ENCODE results near the gene MEGF6. TPM values are rescaled to one million over a fixed set of nuclear protein-coding genes. Genes with fewer than 3 reads are reported as not detected.

Gene MEGF6
- total and polyA plus RNA-seq, 2 donors (not counting 1 experiment from before 2014, with no cell fraction given), result 43.2 to 77.3 TPM

GRCh38 chr1:3569436-3569835 lies 41.9 kb downstream of the MEGF6 start:
- H4K20me1 ChIP-seq (ENCODE audit: control insufficient read depth, insufficient read depth, low read length, poor library complexity, severe bottlenecking), result no peaks in the 10 kb centered on the region
- no peaks in the 10 kb centered on the region for H3K27me3 ChIP-seq (replicated peaks in 1 of 4; ENCODE audit: control extremely low read depth in 1 of 4, control insufficient read depth in 3 of 4, insufficient read depth in 4 of 4, low read length in 3 of 4)
- ATAC-seq (ENCODE audit: low read depth) (no peak), DNase-seq (no peak)
- CTCF ChIA-PET, result interaction anchor here (0.8 kb wide), 1 partner anchor 10 kb away, joined by 3 read pairs; no protein-coding TSS in a partner anchor
- H3K27ac ChIP-seq (ENCODE audit: low read length in 2 of 2), result no peak overlapping the region
- no peaks in the 10 kb centered on the region for H3K79me2 ChIP-seq (ENCODE audit: control insufficient read depth, insufficient read depth, low read length)
- no peaks in the 10 kb centered on the region for H3K36me3 ChIP-seq (replicated peaks in 1 of 2; ENCODE audit: control extremely low read depth in 1 of 2, control insufficient read depth in 1 of 2, extremely low read depth in 1 of 2, insufficient read depth in 2 of 2, low read length in 1 of 2)
- Mint-ChIP-seq H3K4me1 (no peaks in the 10 kb centered on the region), H3K27me3 (no peaks in the 10 kb centered on the region), H3K4me3 (no peak overlapping the region), H3K9me3 (ENCODE audit: insufficient read depth) (no peaks in the 10 kb centered on the region), H3K27ac (no peak overlapping the region)
- H3K9me3 ChIP-seq (ENCODE audit: control extremely low read depth in 1 of 3, control insufficient read depth in 2 of 3, insufficient read depth in 1 of 3, low read length in 2 of 3), result peaks cover 0 to 2% (median 0%) of the 10 kb centered on the region in 3 donors
- intact Hi-C loops (cut with micrococcal nuclease), result no loop called here
- 98% methylated on average over 6 of the region's 8 CpGs for WGBS (ENCODE audit: insufficient coverage)
- H2AFZ ChIP-seq (ENCODE audit: insufficient read depth, low read depth, low read length, poor library complexity, severe bottlenecking), result no peak overlapping the region
- H3K9ac ChIP-seq (ENCODE audit: low read length), result no peak overlapping the region
- TF ChIP-seq, protein P1, sequence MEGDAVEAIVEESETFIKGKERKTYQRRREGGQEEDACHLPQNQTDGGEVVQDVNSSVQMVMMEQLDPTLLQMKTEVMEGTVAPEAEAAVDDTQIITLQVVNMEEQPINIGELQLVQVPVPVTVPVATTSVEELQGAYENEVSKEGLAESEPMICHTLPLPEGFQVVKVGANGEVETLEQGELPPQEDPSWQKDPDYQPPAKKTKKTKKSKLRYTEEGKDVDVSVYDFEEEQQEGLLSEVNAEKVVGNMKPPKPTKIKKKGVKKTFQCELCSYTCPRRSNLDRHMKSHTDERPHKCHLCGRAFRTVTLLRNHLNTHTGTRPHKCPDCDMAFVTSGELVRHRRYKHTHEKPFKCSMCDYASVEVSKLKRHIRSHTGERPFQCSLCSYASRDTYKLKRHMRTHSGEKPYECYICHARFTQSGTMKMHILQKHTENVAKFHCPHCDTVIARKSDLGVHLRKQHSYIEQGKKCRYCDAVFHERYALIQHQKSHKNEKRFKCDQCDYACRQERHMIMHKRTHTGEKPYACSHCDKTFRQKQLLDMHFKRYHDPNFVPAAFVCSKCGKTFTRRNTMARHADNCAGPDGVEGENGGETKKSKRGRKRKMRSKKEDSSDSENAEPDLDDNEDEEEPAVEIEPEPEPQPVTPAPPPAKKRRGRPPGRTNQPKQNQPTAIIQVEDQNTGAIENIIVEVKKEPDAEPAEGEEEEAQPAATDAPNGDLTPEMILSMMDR (IDR thresholded peaks at IDR 0.05), result no peak
- no peak for TF ChIP-seq EZH2 (IDR thresholded peaks at IDR 0.05; ENCODE audit: borderline replicate concordance, insufficient read depth, low read depth, low read length, poor library complexity, severe bottlenecking)
- H3K4me1 ChIP-seq (ENCODE audit: control insufficient read depth in 2 of 2, insufficient read depth in 2 of 2, low read length in 2 of 2), result no peaks in the 10 kb centered on the region
- H3K4me2 ChIP-seq (replicated peaks; ENCODE audit: low read depth, low read length, poor library complexity, severe bottlenecking), result no peak overlapping the region
- POLR2A ChIA-PET, result no interaction called here
- no peak overlapping the region for H3K4me3 ChIP-seq (ENCODE audit: control extremely low read depth in 1 of 5, extremely low read depth in 1 of 5, insufficient read depth in 1 of 5, low read depth in 2 of 5, low read length in 4 of 5)

DNA sequence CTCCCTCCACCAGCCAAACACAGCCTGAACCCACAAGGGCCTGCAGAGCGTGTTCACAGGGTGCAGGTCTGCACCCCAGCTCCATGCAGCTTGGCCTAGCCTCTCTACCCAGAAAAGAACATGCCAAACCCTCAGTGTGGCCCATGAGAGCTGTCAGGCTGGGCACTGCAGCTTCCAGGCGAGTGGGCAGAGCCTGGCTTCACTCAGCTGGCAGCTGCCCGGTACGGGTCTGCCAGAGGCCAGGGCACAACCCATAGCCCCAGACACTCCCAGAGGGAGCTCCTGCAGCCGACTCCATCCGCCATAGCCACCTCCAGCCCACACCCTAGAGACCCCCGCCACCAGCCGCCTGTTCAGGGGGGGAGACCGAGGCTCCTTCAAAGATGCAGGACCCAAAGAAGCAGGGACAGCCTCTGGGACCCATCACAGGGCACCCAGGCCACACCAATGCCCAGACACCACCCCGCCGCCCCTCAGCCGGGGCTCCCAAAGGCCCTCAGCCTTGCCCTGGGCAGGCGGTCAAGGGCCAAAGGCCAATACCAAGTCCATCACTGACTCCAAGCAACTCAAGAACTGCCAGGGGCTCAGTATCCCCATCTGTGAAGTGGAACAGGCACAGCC lies 42.4 kb downstream of the MEGF6 start:
- Histone ChIP-seq H3K27me3 (replicated peaks in 1 of 4; ENCODE audit: control extremely low read depth in 1 of 4, control insufficient read depth in 3 of 4, insufficient read depth in 4 of 4, low read length in 3 of 4) (no peaks in the 10 kb centered on the region), H3K4me3 (ENCODE audit: control extremely low read depth in 1 of 5, extremely low read depth in 1 of 5, insufficient read depth in 1 of 5, low read depth in 2 of 5, low read length in 4 of 5) (no peak overlapping the region), H3K79me2 (ENCODE audit: control insufficient read depth, insufficient read depth, low read length) (no peaks in the 10 kb centered on the region), H2AFZ (ENCODE audit: insufficient read depth, low read depth, low read length, poor library complexity, severe bottlenecking) (no peak overlapping the region), H3K9me3 (ENCODE audit: control extremely low read depth in 1 of 3, control insufficient read depth in 2 of 3, insufficient read depth in 1 of 3, low read length in 2 of 3) (peaks cover 0 to 1% (median 0%) of the 10 kb centered on the region in 3 donors), H3K27ac (ENCODE audit: low read length in 2 of 2) (no peak overlapping the region), H4K20me1 (ENCODE audit: control insufficient read depth, insufficient read depth, low read length, poor library complexity, severe bottlenecking) (no peaks in the 10 kb centered on the region), H3K4me1 (ENCODE audit: control insufficient read depth in 2 of 2, insufficient read depth in 2 of 2, low read length in 2 of 2) (no peaks in the 10 kb centered on the region), H3K9ac (ENCODE audit: low read length) (no peak overlapping the region), H3K36me3 (replicated peaks in 1 of 2; ENCODE audit: control extremely low read depth in 1 of 2, control insufficient read depth in 1 of 2, extremely low read depth in 1 of 2, insufficient read depth in 2 of 2, low read length in 1 of 2) (no peaks in the 10 kb centered on the region), H3K4me2 (replicated peaks; ENCODE audit: low read depth, low read length, poor library complexity, severe bottlenecking) (no peak overlapping the region)
- WGBS (ENCODE audit: insufficient coverage), result 92% methylated on average over 13 of the region's 13 CpGs
- intact Hi-C loops (cut with micrococcal nuclease), result no loop called here
- H3K4me1 Mint-ChIP-seq, result no peaks in the 10 kb centered on the region
- no peaks in the 10 kb centered on the region for H3K9me3 Mint-ChIP-seq (ENCODE audit: insufficient read depth)
- no peak for TF ChIP-seq EZH2 (IDR thresholded peaks at IDR 0.05; ENCODE audit: borderline replicate concordance, insufficient read depth, low read depth, low read length, poor library complexity, severe bottlenecking)
- TF ChIP-seq, protein P1 (IDR thresholded peaks at IDR 0.05), result no peak
- H3K27ac Mint-ChIP-seq, result no peak overlapping the region
- no peak overlapping the region for H3K4me3 Mint-ChIP-seq
- H3K27me3 Mint-ChIP-seq, result no peaks in the 10 kb centered on the region
- no peak for DNase-seq
- ATAC-seq (ENCODE audit: low read depth), result no peak
- CTCF ChIA-PET, result interaction anchor here (0.8 kb wide), 1 partner anchor 10 kb away, joined by 3 read pairs; no protein-coding TSS in a partner anchor
- POLR2A ChIA-PET, result no interaction called here
